ENCODE data around the gene PEX3.
A peak's percentile ranks its signal among the peaks of the same experiment; 100 is the strongest.
"Not testable (repeated sequence)": the region's sequence is repeated elsewhere in the genome, so short reads cannot be mapped to it uniquely, and the experiment has no call there.

Gene PEX3

DNA sequence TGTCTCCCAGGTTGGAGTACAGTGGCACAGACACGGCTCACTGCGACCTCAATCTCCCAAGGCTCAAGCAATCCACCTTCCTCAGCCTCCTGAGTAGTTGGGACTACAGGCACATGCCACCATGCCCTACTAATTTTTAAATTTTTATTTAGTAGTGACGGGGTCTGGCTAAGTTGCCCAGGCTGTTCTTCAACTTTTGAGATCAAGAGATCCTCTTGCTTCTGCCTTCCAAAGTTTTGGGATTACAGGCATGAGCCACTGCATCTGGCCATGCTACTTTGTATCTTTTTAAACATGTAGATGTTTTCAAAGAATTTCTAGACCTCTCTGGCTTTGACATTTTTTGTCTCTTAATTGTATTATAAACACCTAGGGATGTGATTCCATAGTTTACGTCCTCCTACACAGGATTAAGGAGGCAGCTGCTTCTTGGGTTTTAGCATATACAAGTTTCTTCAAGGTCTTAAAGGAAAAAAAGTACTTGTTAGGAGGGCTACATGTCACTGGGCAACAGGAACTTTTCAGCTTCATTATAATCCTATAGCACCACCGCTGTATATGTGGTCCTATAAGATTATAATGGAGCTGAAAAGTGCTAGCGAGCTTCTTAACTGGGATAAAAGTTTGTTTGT is 1.4 kb upstream of the PEX3 start:
- no peak for DNase-seq

- DNase-seq, result peak in 1 of 2 donors; percentile 7
Measured at GRCh38 chr6:143449714-143450452, 722 bp upstream of the PEX3 start.

GRCh38 chr6:143451531-143451930 is 926 bp downstream of the PEX3 start:
- peak; percentile 10 to 13 for DNase-seq

- DNase-seq, result no peak
Measured at GRCh38 chr6:143457563-143458359, 7.2 kb downstream of the PEX3 start.

DNA sequence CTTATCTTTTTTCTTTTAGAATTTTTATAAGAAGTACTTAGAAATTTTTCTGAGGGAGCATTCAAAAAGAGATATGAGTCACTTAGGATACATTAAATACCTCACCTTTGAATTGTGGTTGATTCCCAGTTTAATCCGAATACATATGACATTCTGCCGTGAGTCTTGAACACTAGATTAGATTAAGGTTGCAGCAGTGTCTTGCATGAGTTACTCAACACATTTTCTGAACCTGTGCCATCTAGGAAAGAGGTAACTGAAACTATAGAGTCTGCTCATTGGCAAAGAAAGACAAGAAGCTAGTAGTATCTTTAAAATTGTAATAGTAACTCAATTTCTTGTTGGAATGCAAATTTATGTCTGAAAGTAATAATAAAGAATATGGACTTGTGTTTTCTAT is 14.9 kb downstream of the PEX3 start:
- DNase-seq, result no peak

DNA sequence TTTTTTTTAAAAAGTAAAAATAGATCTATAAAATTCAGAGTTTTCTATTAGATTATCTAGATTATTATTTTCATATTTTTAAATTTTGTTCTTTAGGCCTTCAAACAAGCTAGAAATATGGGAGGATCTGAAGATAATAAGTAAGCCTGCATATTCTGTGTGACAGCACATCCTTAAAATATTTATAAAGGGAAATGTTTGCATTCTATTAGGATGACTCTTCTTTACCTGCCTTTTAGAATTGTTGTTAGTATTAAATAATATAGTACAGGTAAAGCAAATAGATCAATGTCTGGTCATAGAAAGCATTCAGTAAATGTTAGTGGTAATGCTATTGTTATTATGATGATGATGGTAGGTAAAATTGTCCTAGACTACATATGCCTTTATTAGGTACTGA is 17.4 kb downstream of the PEX3 start:
- DNase-seq, result no peak

DNA sequence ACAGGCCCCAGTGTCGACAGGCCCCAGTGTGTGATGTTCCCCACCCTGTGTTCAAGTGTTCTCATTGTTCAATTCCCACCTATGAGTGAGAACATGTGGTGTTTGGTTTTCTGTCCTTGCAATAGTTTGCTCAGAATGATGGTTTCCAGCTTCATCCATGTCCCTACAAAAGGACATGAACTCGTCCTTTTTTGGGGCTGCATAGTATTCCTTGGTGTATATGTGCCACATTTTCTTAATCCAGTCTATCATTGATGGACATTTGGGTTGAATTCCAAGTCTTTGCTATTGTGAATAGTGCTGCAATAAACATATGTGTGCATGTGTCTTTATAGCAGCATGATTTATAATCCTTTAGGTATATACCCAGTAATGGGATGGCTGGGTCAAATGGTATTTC is 18.2 kb downstream of the PEX3 start:
- not testable (repeated sequence) for DNase-seq

DNA sequence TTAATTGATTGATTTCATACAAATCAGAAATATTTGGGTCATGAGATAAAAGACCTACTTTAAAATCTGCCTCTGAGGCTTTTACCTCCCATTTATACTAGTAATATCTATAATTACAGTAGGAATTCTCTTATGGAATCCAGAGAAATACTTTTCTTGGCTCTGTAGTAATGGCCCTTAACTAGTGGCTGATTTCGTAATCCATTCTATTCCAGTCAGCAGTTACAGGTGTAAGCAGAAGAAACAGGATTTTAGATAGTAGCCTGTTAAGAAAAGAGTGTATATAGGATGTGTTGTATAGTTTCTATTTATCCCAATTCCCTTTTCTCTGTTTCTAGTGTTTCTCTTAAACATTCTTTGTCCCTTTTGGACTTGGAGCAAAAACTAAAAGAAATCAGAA is 21.2 kb downstream of the PEX3 start:
- no peak for DNase-seq

GRCh38 chr6:143476545-143476944 is 25.9 kb downstream of the PEX3 start:
- no peak for DNase-seq

- no peak for DNase-seq
Measured at GRCh38 chr6:143478479-143479062, 28.0 kb downstream of the PEX3 start.

DNA sequence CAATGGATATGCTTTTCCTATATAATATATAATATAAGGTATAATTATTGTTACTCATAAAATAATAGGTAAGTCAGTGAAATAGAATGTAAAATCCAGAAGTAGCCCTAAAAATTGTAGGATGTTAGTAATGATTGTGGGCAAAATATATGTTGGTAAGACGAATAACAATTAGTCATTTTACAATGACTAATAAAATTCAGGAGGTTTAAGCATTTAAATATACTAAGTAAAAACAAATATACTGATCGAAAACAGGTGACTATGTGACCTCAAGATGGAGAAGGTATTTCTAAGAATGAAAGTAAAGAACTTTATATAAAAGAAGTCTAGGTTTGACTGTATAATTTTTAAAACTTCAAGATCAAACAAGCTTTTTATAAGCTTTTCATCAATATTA is 32.0 kb downstream of the PEX3 start:
- no peak for DNase-seq

DNA sequence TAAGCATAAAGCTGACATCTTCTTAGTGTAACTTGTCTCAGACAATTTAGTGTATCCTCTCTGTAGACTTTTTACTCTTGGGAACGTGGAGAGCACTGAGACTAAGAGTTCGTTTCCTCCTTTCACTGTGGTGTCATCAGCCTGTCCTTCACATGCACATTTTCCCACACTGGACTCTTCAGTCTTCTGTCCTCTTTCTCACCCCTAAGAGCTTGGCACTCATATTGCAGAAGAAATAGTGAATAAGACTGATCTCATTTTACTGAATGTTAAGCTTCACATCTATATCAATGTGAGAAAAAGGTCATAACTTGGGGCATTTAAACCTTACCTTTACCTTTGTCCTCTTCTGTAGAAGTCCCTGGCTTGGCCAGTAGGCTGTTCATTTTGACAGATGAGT is 35.4 kb downstream of the PEX3 start:
- DNase-seq, result no peak

DNA sequence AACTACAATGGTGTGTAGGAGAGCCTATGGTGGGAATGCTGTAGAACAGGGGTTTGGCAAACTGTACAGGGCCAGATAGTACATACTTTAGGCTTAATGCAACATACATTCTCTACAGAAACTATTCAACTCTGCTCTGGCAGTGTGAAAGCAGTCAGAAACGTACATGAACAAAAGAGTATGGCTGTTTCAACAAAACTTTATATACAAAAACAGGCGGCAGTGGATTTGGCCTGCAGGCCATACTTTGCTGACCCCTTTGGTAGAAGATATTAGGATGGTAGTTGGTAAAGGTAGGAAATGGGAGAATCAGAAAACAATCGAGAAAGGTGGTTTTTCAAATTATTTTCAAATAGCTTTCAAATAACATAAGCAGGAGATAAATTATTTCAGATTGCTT is 36.1 kb downstream of the PEX3 start:
- no peak for DNase-seq

GRCh38 chr6:143490244-143490643 is 39.6 kb downstream of the PEX3 start:
- DNase-seq, result no peak

- no peak for DNase-seq
Measured at GRCh38 chr6:143490775-143491174, 40.2 kb downstream of the PEX3 start.

- no peak for DNase-seq
Measured at GRCh38 chr6:143496974-143497373, 46.4 kb downstream of the PEX3 start.

GRCh38 chr6:143498428-143498827 is 47.8 kb downstream of the PEX3 start:
- DNase-seq, result no peak

DNA sequence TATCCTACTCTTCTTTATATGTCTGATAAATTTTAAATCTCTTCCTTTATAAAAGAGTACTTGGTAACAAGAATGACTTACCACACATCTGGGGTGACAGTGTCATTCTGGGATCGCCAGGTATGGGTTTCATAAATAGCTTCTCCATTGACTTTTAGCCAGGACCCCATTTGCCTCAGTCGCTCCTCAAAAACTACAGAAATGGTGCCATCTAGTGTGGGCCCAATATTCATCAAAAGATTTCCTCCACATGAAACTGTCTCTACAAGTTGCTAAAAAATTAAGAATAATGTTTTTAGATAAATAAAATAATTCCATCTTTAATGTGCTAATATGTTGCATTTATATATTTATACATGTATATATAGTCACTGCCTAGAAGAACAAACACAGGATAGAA is 51.2 kb downstream of the PEX3 start:
- no peak for DNase-seq

GRCh38 chr6:143504369-143504768 is 53.8 kb downstream of the PEX3 start:
- no peak for DNase-seq

GRCh38 chr6:143505111-143505510 is 54.5 kb downstream of the PEX3 start:
- no peak for DNase-seq

GRCh38 chr6:143505537-143505936 is 54.9 kb downstream of the PEX3 start:
- DNase-seq, result no peak

- no peak for DNase-seq
Measured at GRCh38 chr6:143506199-143506598, 55.6 kb downstream of the PEX3 start.

- no peak for DNase-seq
Measured at GRCh38 chr6:143506620-143507019, 56.0 kb downstream of the PEX3 start.
